Body of pancreas (tissue), 4 donors: ENCODE measurements around the gene SP9.

Experiments
- CTCF ChIP-seq, 7 experiments: fragments of 450-650 bp in 4 of 7; fragments of 200-600 bp in 3 of 7; sonication (generic) in 3 of 7; IDR thresholded peaks; one replicate each; pipeline ENCODE4 v1.5.1; 2016 to 2019; ENCODE audit warnings: antibody characterized with exemption in 7 of 7
- POLR2A ChIP-seq, 3 donors: fragments of 450-650 bp; IDR thresholded peaks; one replicate each; pipeline ENCODE4 v1.6.1; 2016; ENCODE audit warnings: antibody characterized with exemption in 3 of 3, mild to moderate bottlenecking in 2 of 3

GRCh38 chr2:174312581-174313234 lies 22.0 kb upstream of the SP9 start:
- TF ChIP-seq CTCF (IDR thresholded peaks at IDR 0.05): no peak
- TF ChIP-seq POLR2A (IDR thresholded peaks at IDR 0.05): no peak
